Measurements from ENCODE around the gene C11orf91. TPM values are rescaled to one million over a fixed set of nuclear protein-coding genes. Genes with fewer than 3 reads are reported as not detected.

The C11orf91 gene
- total and polyA plus RNA-seq, 2 of the 4 experiments (the other 2 are of a cell fraction): 0.10 TPM; not detected in 1

GRCh38 chr11:33684003-33684706 lies 16.5 kb downstream of the C11orf91 start:
- TF ChIP-seq, protein P1, sequence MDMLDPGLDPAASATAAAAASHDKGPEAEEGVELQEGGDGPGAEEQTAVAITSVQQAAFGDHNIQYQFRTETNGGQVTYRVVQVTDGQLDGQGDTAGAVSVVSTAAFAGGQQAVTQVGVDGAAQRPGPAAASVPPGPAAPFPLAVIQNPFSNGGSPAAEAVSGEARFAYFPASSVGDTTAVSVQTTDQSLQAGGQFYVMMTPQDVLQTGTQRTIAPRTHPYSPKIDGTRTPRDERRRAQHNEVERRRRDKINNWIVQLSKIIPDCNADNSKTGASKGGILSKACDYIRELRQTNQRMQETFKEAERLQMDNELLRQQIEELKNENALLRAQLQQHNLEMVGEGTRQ (IDR thresholded peaks at IDR 0.05; ENCODE audit: low read depth, low read length): no peak
- TF ChIP-seq RCOR1 (IDR thresholded peaks at IDR 0.05; ENCODE audit: insufficient replicate concordance, low read length) (no peak), MXI1 (IDR thresholded peaks at IDR 0.05; ENCODE audit: borderline replicate concordance, low read depth, low read length) (no peak), NFE2L2 (IDR thresholded peaks at IDR 0.05; ENCODE audit: low read depth, low read length) (no peak), RFX5 (IDR thresholded peaks at IDR 0.05; ENCODE audit: low read depth, low read length) (no peak), ELK1 (IDR thresholded peaks at IDR 0.05; ENCODE audit: borderline replicate concordance, low read depth, low read length) (no peak), FOS (IDR thresholded peaks at IDR 0.05; ENCODE audit: low read depth, low read length) (no peak), CHD1 (IDR thresholded peaks at IDR 0.05; ENCODE audit: low read depth, low read length) (no peak)
- dilution Hi-C loops (cut with HindIII; ENCODE audit: low sequenced_read_pairs, unreplicated experiment) (no loop called here), intact Hi-C loops (cut with micrococcal nuclease) (no loop called here), in situ Hi-C loops (cut with MboI; ENCODE audit: low sequenced_read_pairs) (no loop called here)
- Histone ChIP-seq H3K4me3 (ENCODE audit: insufficient read depth, low read depth, low read length) (no peak overlapping the region), H3K23ac (ENCODE audit: low read depth, low read length) (no peak overlapping the region), H3K4me2 (ENCODE audit: low read depth, low read length) (no peak overlapping the region), H2AK9ac (replicated peaks; ENCODE audit: low read depth, low read length, poor library complexity) (no peak overlapping the region), H3K4me1 (ENCODE audit: control insufficient read depth, insufficient read depth, low read length) (peaks cover 2% of the 10 kb centered on the region; the same call in 1 of the 2 replicates), H3K56ac (ENCODE audit: extremely low read depth, insufficient read depth, low read length) (no peak overlapping the region), H4K20me1 (ENCODE audit: insufficient read depth, low read length) (no peaks in the 10 kb centered on the region), H3K27ac (ENCODE audit: insufficient read depth, low read length) (no peak overlapping the region), H4K91ac (ENCODE audit: insufficient read depth, low read depth, low read length) (no peak overlapping the region), H2BK5ac (ENCODE audit: low read depth, low read length, poor library complexity, severe bottlenecking) (no peak overlapping the region), H3K14ac (replicated peaks; ENCODE audit: low read depth, low read length) (no peak overlapping the region), H3K36me3 (ENCODE audit: control insufficient read depth, insufficient read depth, low read length) (no peaks in the 10 kb centered on the region), H4K8ac (ENCODE audit: low read depth in 2 of 2, low read length in 2 of 2) (no peak overlapping the region), H3K27me3 (ENCODE audit: control insufficient read depth, insufficient read depth, low read length) (no peaks in the 10 kb centered on the region), H3K9me1 (ENCODE audit: insufficient read depth, low read length) (peaks cover 17% of the 10 kb centered on the region), H2AK5ac (ENCODE audit: low read depth, low read length) (no peak overlapping the region), H2BK15ac (ENCODE audit: low read depth, low read length) (no peak overlapping the region), H3K4ac (ENCODE audit: low read depth, low read length) (no peak overlapping the region; the same call in 1 of the 2 replicates), H3K9ac (ENCODE audit: low read depth, low read length) (no peak overlapping the region), H3K18ac (ENCODE audit: low read depth, low read length) (no peak overlapping the region), H2BK120ac (ENCODE audit: low read depth, low read length) (no peak overlapping the region), H3K9me3 (ENCODE audit: control insufficient read depth, insufficient read depth, low read length) (no peaks in the 10 kb centered on the region), H4K5ac (ENCODE audit: low read depth, low read length) (no peak overlapping the region), H2BK20ac (ENCODE audit: low read depth, low read length) (peak overlapping the region; percentile 44; the same call in 1 of the 2 replicates), H2AFZ (replicated peaks; ENCODE audit: low read length, poor library complexity) (no peak overlapping the region), H3K79me1 (ENCODE audit: low read depth in 1 of 2, low read length in 2 of 2) (peaks cover 0 to 8% of the 10 kb centered on the region in 2 experiments; a peak in 3 of 4 replicates)
- WGBS, 2 experiments (ENCODE audit: extremely low coverage in 2 of 2, insufficient read length in 1 of 2): no CpG with 5 or more reads among the region's 5 CpGs
- ATAC-seq (ENCODE audit: low read depth) (no peak), DNase-seq (no peak)
- CTCF ChIA-PET: interaction anchor here (0.6 kb wide), 1 partner anchor 542 kb away, joined by 3 read pairs; no protein-coding TSS in a partner anchor
- POLR2A ChIA-PET (ENCODE audit: unreplicated experiment): no interaction called here
- BruUV-seq (replicated peaks): no TSS peak

All from IMR-90 (cell line).